HG03457 (cell line): ENCODE results near the gene FBXO45.
"Not testable (repeated sequence)": the region's sequence is repeated elsewhere in the genome, so short reads cannot be mapped to it uniquely, and the experiment has no call there.

Experiments used
- ATAC-seq: cut with Tn5 transposase; IDR thresholded peaks from one replicate; pipeline ENCODE4 v1.9.1; 2021; ENCODE audit warnings: moderate number of reproducible peaks; ENCODE audit not compliant: unreplicated experiment

The FBXO45 gene

GRCh38 chr3:196615234-196615633, 46.8 kb downstream of the FBXO45 start:
- ATAC-seq, result not testable (repeated sequence)

- no peak for ATAC-seq
Observed at GRCh38 chr3:196617256-196617655, 48.8 kb downstream of the FBXO45 start.

- no peak for ATAC-seq
Observed at GRCh38 chr3:196619223-196619622, 50.8 kb downstream of the FBXO45 start.

- ATAC-seq, result not testable (repeated sequence)
Observed at GRCh38 chr3:196619627-196620026, 51.2 kb downstream of the FBXO45 start.

GRCh38 chr3:196620161-196620604, 51.7 kb downstream of the FBXO45 start:
- no peak for ATAC-seq

- ATAC-seq, result no peak
Observed at GRCh38 chr3:196620684-196621083, 52.2 kb downstream of the FBXO45 start.

GRCh38 chr3:196621611-196622010, 53.2 kb downstream of the FBXO45 start:
- ATAC-seq, result no peak

GRCh38 chr3:196624067-196624790, 55.8 kb downstream of the FBXO45 start:
- ATAC-seq, result no peak

- ATAC-seq, result no peak
Observed at GRCh38 chr3:196624907-196625306, 56.4 kb downstream of the FBXO45 start.

- ATAC-seq, result no peak
Observed at GRCh38 chr3:196625331-196625730, 56.9 kb downstream of the FBXO45 start.

GRCh38 chr3:196627918-196628231, 59.4 kb downstream of the FBXO45 start:
- no peak for ATAC-seq

GRCh38 chr3:196629228-196629627, 60.8 kb downstream of the FBXO45 start:
- ATAC-seq, result no peak

- ATAC-seq, result no peak
Observed at GRCh38 chr3:196631682-196632045, 63.2 kb downstream of the FBXO45 start.

- peak; percentile 59 for ATAC-seq
Observed at GRCh38 chr3:196632046-196632751, 63.7 kb downstream of the FBXO45 start.

- ATAC-seq, result no peak
Observed at GRCh38 chr3:196633555-196634151, 65.2 kb downstream of the FBXO45 start.

- no peak for ATAC-seq
Observed at GRCh38 chr3:196634224-196634623, 65.8 kb downstream of the FBXO45 start.

- no peak for ATAC-seq
Observed at GRCh38 chr3:196634829-196635228, 66.4 kb downstream of the FBXO45 start.

- no peak for ATAC-seq
Observed at GRCh38 chr3:196636369-196637349, 68.2 kb downstream of the FBXO45 start.

- not testable (repeated sequence) for ATAC-seq
Observed at GRCh38 chr3:196637941-196638340, 69.5 kb downstream of the FBXO45 start.
